Measurements from ENCODE around the gene CACNA1C. TPM values are rescaled to one million over a fixed set of nuclear protein-coding genes. Genes with fewer than 3 reads are reported as not detected.
A peak's percentile ranks its signal among the peaks of the same experiment; 100 is the strongest.

Gene CACNA1C
- total RNA-seq, 6 donors from 2014 or later = 5.2 to 45.1 (median 8.8) TPM

DNA sequence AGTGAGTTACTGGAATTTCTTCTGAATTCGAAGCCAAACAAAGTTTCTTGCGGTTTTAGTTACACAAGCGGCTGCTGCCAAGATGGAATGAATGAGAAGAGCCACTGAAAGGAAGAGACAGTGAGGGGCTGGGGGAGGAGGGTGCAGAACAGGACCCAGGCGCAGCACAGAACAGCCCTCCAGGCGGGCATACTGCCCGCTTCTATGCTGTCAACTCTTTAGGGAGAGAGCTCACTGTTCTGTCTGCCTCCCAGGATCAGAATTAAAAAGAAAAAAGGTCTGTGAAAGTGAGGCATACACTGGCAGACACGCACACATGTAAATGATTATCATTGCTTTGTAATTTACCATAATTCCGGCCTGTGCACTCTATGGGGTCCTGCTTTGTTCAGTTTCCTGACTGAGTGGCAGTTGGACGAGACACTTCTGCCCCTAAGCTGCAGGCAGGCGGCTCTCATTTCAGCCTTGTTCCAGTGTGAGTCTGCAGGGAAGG lies 231.6 kb downstream of the CACNA1C start:
- TF ChIP-seq POLR2A (IDR thresholded peaks at IDR 0.05) = no peak
- TF ChIP-seq, protein P1, sequence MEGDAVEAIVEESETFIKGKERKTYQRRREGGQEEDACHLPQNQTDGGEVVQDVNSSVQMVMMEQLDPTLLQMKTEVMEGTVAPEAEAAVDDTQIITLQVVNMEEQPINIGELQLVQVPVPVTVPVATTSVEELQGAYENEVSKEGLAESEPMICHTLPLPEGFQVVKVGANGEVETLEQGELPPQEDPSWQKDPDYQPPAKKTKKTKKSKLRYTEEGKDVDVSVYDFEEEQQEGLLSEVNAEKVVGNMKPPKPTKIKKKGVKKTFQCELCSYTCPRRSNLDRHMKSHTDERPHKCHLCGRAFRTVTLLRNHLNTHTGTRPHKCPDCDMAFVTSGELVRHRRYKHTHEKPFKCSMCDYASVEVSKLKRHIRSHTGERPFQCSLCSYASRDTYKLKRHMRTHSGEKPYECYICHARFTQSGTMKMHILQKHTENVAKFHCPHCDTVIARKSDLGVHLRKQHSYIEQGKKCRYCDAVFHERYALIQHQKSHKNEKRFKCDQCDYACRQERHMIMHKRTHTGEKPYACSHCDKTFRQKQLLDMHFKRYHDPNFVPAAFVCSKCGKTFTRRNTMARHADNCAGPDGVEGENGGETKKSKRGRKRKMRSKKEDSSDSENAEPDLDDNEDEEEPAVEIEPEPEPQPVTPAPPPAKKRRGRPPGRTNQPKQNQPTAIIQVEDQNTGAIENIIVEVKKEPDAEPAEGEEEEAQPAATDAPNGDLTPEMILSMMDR (IDR thresholded peaks at IDR 0.05) = no peak
- TF ChIP-seq EP300 (IDR thresholded peaks at IDR 0.05) = no peak
- TF ChIP-seq POLR2AphosphoS5 (IDR thresholded peaks at IDR 0.05) = no peak
- DNase-seq = no peak
- peak in 1 of 2 donors; percentile 78 for ATAC-seq (ENCODE audit: low FRiP score in 2 of 2)
- peaks cover 24 to 46% (median 37%) of the 10 kb centered on the region in 4 donors for H3K4me1 ChIP-seq
- H3K27me3 ChIP-seq = no peaks in the 10 kb centered on the region
- 36 to 40% methylated on average over 10 of the region's 10 CpGs for WGBS, 2 donors
- H3K4me3 ChIP-seq = no peak overlapping the region
- H3K9me3 ChIP-seq = no peaks in the 10 kb centered on the region
- H3K36me3 ChIP-seq = no peaks in the 10 kb centered on the region
- peak overlapping the region; percentile 11 to 57 (median 44) for H3K27ac ChIP-seq

DNA sequence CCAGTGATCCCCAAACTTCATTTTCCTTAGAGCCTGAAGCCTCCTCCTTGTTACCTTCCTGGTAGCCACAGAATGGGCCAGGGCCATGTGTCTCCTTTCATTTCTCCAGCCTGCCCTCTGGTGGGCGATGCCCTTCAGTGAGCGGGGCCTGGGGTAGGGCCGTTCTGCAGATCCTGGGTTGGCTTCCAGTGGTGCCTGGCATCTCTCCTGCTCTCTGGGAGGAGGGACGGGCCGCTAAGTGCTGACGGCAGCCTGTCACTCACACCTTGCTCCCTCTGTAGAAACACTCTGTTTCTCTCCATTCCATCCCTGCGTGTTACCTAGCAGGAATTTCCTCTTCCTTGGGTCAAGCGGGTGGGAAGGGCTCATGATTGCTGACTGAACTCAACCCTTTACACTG lies 232.1 kb downstream of the CACNA1C start:
- Histone ChIP-seq H3K36me3 (no peaks in the 10 kb centered on the region), H3K9me3 (no peaks in the 10 kb centered on the region), H3K27me3 (no peaks in the 10 kb centered on the region), H3K4me1 (peaks cover 24 to 46% (median 37%) of the 10 kb centered on the region in 4 donors), H3K27ac (peak overlapping the region; percentile 22 to 57 (median 42)), H3K4me3 (no peak overlapping the region)
- peak; percentile 73 to 81 for ATAC-seq (ENCODE audit: low FRiP score in 2 of 2)
- DNase-seq = peak in 1 of 2 donors; percentile 55
- WGBS, 2 donors = 35 to 38% methylated on average over 8 of the region's 8 CpGs
- TF ChIP-seq, protein P1 (IDR thresholded peaks at IDR 0.05) = peak; percentile 37 to 62 (median 49)
- TF ChIP-seq POLR2A (IDR thresholded peaks at IDR 0.05) (no peak), EP300 (IDR thresholded peaks at IDR 0.05) (no peak)

DNA sequence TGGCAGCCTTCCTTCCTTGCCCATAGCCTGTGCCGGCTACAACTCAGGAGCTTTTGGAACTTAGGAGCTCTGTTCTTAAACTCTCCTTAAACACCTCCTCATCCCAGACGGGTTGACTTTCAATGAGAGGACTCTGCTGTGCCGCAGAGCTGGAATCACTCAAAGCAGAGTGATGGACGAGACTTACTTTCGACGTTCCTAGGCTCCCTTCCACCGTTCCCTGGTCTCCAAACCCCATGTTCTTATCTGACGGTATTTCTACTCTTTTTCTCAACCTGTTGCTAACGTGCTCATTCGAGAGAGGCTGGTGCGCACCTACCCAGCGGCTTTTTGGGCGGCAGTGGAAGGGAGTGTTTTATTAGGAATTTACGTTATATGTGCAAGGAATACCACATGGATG lies 232.7 kb downstream of the CACNA1C start:
- DNase-seq (no peak), ATAC-seq (ENCODE audit: low FRiP score in 2 of 2) (no peak)
- Histone ChIP-seq H3K4me1 (peaks cover 24 to 46% (median 37%) of the 10 kb centered on the region in 4 donors), H3K27me3 (no peaks in the 10 kb centered on the region), H3K9me3 (no peaks in the 10 kb centered on the region), H3K27ac (peak overlapping the region in 3 of 4 donors; percentile 22 to 50 (median 33)), H3K36me3 (no peaks in the 10 kb centered on the region), H3K4me3 (no peak overlapping the region)
- TF ChIP-seq EP300 (IDR thresholded peaks at IDR 0.05) = no peak
- no peak for TF ChIP-seq POLR2AphosphoS5 (IDR thresholded peaks at IDR 0.05)
- TF ChIP-seq, protein P1 (IDR thresholded peaks at IDR 0.05) = no peak
- TF ChIP-seq POLR2A (IDR thresholded peaks at IDR 0.05) = no peak
- WGBS, 2 donors = 90 to 91% methylated on average over 14 of the region's 14 CpGs

DNA sequence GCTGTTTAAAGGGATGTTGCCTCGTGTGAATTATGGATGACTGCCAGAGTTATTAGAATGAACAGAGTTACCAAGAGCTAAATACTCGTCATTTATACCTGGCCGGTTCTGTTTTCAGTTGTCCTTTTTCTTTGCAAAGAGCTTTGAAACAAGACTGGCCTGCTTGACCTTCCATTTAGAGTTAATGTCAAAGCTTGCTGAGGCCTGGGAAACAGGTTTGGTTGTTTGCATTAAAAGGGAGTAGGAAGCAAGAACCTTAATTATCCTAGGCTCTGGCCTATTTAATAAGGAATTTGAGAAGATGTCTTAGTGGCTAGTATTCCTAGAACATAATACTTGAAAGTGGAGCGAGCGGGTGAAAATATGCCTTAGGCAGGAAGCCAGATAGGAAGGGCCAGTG lies 233.3 kb downstream of the CACNA1C start:
- peaks cover 24 to 46% (median 37%) of the 10 kb centered on the region in 4 donors for H3K4me1 ChIP-seq
- no peak overlapping the region for H3K4me3 ChIP-seq
- peak overlapping the region; percentile 50 to 67 (median 58) for H3K27ac ChIP-seq
- no peak for TF ChIP-seq EP300 (IDR thresholded peaks at IDR 0.05)
- TF ChIP-seq POLR2A (IDR thresholded peaks at IDR 0.05) = no peak
- no peak for TF ChIP-seq POLR2AphosphoS5 (IDR thresholded peaks at IDR 0.05)
- TF ChIP-seq, protein P1 (IDR thresholded peaks at IDR 0.05) = no peak
- no peaks in the 10 kb centered on the region for H3K9me3 ChIP-seq
- 67 to 68% methylated on average over 5 of the region's 5 CpGs for WGBS, 2 donors
- H3K27me3 ChIP-seq = no peaks in the 10 kb centered on the region
- ATAC-seq (ENCODE audit: low FRiP score in 2 of 2) (no peak), DNase-seq (no peak)
- H3K36me3 ChIP-seq = no peaks in the 10 kb centered on the region

Data from upper lobe of left lung (tissue), 6 donors.